DND-41 (cell line): ENCODE measurements around the gene MYRIP.

Experiments used
- ATAC-seq: fragments of 200-7000 bp; cut with Tn5 transposase; 3 replicates; pipeline ENCODE4 v1.9.1; 2021; ENCODE audit warnings: low read depth; ENCODE audit not compliant: insufficient read depth
- DNase-seq: peaks from one replicate; pipeline ENCODE4 v3.0.0-alpha.2; 2020
- H2AFZ ChIP-seq: 2 replicates; pipeline ENCODE4 v1.6.0; 2012; ENCODE audit warnings: low read depth, low read length
- H3K27ac ChIP-seq: 2 replicates; pipeline ENCODE4 v1.5.1; 2012; ENCODE audit warnings: low read length, inconsistent platforms
- H3K27me3 ChIP-seq: fragments of 200-600 bp; sonication (generic); 2 replicates; pipeline ENCODE4 v1.6.0; 2012; ENCODE audit warnings: low read length, mild to moderate bottlenecking, inconsistent platforms; ENCODE audit not compliant: insufficient read depth, poor library complexity
- H3K36me3 ChIP-seq: 2 replicates; pipeline ENCODE4 v1.5.1; 2012; ENCODE audit warnings: low read length, inconsistent platforms; ENCODE audit not compliant: insufficient read depth
- H3K4me1 ChIP-seq: 2 replicates; pipeline ENCODE4 v1.5.1; 2012; ENCODE audit warnings: mild to moderate bottlenecking, low read length; ENCODE audit not compliant: insufficient read depth
- H3K4me2 ChIP-seq: 2 replicates; pipeline ENCODE4 v1.6.0; 2012; ENCODE audit warnings: mild to moderate bottlenecking, moderate library complexity, low read length, inconsistent platforms; ENCODE audit not compliant: insufficient read depth
- H3K4me3 ChIP-seq, 2 experiments: fragments of 200-600 bp in 1 of 2; shearing (Covaris generic) in 1 of 2; 2 replicates each; pipeline ENCODE4 v1.5.1; 2012 to 2016; ENCODE audit warnings: inconsistent platforms in 2 of 2, low read length in 2 of 2, mild to moderate bottlenecking in 2 of 2, low read depth in 1 of 2, moderate library complexity in 1 of 2
- H3K79me2 ChIP-seq: 2 replicates; pipeline ENCODE4 v1.6.0; 2012; ENCODE audit warnings: low read length, inconsistent platforms; ENCODE audit not compliant: insufficient read depth
- H3K9ac ChIP-seq: 2 replicates; pipeline ENCODE4 v1.6.0; 2012; ENCODE audit warnings: low read depth, mild to moderate bottlenecking, inconsistent platforms, low read length, moderate library complexity
- H3K9me3 ChIP-seq: 2 replicates; pipeline ENCODE4 v1.5.1; 2012; ENCODE audit warnings: low read length, moderate library complexity, mild to moderate bottlenecking, inconsistent platforms; ENCODE audit not compliant: insufficient read depth, severe bottlenecking
- H4K20me1 ChIP-seq: 2 replicates; pipeline ENCODE4 v1.6.0; 2012; ENCODE audit warnings: low read length; ENCODE audit not compliant: insufficient read depth
- EZH2 ChIP-seq: IDR thresholded peaks from 3 replicates; pipeline ENCODE4 v1.6.1; 2012; ENCODE audit warnings: borderline replicate concordance, low read depth, mild to moderate bottlenecking, moderate library complexity, low read length, inconsistent platforms; ENCODE audit not compliant: severe bottlenecking
- TF ChIP-seq, protein P1 (sequence below): IDR thresholded peaks from 2 replicates; pipeline ENCODE4 v1.5.1; 2012; ENCODE audit warnings: borderline replicate concordance, low read length, moderate library complexity, mild to moderate bottlenecking; ENCODE audit not compliant: poor library complexity, severe bottlenecking; ENCODE audit errors: extremely low read depth

Gene MYRIP

GRCh38 chr3:40152482-40153133 lies 343.2 kb downstream of the MYRIP start:
- ATAC-seq: no peak
- Histone ChIP-seq H3K27me3 (no peaks in the 10 kb centered on the region), H3K79me2 (no peaks in the 10 kb centered on the region), H3K9me3 (no peaks in the 10 kb centered on the region), H2AFZ (no peak overlapping the region), H3K4me2 (no peak overlapping the region), H3K9ac (no peak overlapping the region), H3K36me3 (no peaks in the 10 kb centered on the region), H3K4me1 (no peaks in the 10 kb centered on the region), H3K27ac (no peak overlapping the region), H3K4me3 (no peak overlapping the region), H4K20me1 (no peaks in the 10 kb centered on the region)
- TF ChIP-seq EZH2: no peak
- TF ChIP-seq, protein P1, sequence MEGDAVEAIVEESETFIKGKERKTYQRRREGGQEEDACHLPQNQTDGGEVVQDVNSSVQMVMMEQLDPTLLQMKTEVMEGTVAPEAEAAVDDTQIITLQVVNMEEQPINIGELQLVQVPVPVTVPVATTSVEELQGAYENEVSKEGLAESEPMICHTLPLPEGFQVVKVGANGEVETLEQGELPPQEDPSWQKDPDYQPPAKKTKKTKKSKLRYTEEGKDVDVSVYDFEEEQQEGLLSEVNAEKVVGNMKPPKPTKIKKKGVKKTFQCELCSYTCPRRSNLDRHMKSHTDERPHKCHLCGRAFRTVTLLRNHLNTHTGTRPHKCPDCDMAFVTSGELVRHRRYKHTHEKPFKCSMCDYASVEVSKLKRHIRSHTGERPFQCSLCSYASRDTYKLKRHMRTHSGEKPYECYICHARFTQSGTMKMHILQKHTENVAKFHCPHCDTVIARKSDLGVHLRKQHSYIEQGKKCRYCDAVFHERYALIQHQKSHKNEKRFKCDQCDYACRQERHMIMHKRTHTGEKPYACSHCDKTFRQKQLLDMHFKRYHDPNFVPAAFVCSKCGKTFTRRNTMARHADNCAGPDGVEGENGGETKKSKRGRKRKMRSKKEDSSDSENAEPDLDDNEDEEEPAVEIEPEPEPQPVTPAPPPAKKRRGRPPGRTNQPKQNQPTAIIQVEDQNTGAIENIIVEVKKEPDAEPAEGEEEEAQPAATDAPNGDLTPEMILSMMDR: no peak
- DNase-seq: no peak

DNA sequence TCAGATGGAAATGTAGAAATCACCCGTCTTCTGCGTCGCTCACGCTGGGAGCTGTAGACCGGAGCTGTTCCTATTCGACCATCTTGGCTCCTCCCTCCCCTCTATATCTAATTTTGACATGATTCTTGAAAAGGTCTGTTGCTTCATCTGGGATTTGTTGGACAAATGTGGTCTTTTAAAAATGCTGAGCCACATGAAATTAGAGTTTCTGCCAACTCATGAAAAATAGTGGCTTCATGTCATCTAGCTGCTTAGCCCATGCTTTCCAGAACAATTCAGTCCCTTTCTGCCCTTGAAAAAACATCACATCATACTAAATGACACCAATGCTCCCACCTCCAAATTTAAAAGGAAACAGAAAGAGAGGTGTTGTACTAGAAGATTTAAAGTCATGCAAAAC lies 351.5 kb downstream of the MYRIP start:
- Histone ChIP-seq H3K9ac (no peak overlapping the region), H3K36me3 (no peaks in the 10 kb centered on the region), H3K4me2 (no peak overlapping the region), H3K9me3 (no peaks in the 10 kb centered on the region), H2AFZ (no peak overlapping the region), H3K4me1 (no peaks in the 10 kb centered on the region), H3K4me3 (no peak overlapping the region), H3K79me2 (no peaks in the 10 kb centered on the region), H3K27ac (no peak overlapping the region), H4K20me1 (no peaks in the 10 kb centered on the region), H3K27me3 (no peaks in the 10 kb centered on the region)
- DNase-seq (no peak), ATAC-seq (no peak)
- no peak for TF ChIP-seq EZH2
- TF ChIP-seq, protein P1: no peak

DNA sequence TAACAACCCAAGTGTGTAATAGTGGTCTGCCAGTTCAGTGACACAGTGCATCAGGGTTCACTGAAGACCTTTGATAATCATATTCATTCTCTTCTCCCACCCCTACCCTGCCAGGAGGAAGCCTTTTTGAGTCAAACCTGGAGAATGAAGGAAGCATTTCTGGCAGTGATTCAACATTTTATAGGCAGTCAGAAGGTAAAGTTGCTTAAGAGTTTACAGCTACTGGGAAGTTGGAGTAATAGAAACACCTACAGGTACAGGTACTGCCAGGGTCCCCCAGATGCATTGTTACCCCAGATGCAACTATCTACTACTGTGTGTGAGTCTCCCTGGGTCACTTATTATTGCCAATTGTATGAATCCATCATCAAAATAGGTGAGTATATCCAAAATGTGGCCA lies 353.2 kb downstream of the MYRIP start:
- ATAC-seq: no peak
- DNase-seq: no peak
- H3K4me1 ChIP-seq: no peaks in the 10 kb centered on the region
- TF ChIP-seq, protein P1: no peak
- no peak for TF ChIP-seq EZH2
- H3K4me2 ChIP-seq: no peak overlapping the region
- no peaks in the 10 kb centered on the region for H3K27me3 ChIP-seq
- H3K36me3 ChIP-seq: no peaks in the 10 kb centered on the region
- H3K79me2 ChIP-seq: no peaks in the 10 kb centered on the region
- no peak overlapping the region for H2AFZ ChIP-seq
- H3K9me3 ChIP-seq: no peaks in the 10 kb centered on the region
- H3K4me3 ChIP-seq: no peak overlapping the region
- no peaks in the 10 kb centered on the region for H4K20me1 ChIP-seq
- no peak overlapping the region for H3K9ac ChIP-seq
- no peak overlapping the region for H3K27ac ChIP-seq
